ENCODE data around the gene ETV5. TPM values are rescaled to one million over a fixed set of nuclear protein-coding genes. Genes with fewer than 3 reads are reported as not detected.
A peak's percentile ranks its signal among the peaks of the same experiment; 100 is the strongest.

Gene ETV5
- total RNA-seq, 4 donors from 2014 or later, result 19.0 to 31.6 (median 21.3) TPM

GRCh38 chr3:186097317-186097662, 11.6 kb downstream of the ETV5 start:
- no peak for DNase-seq
- TF ChIP-seq POLR2A (IDR thresholded peaks at IDR 0.05) (no peak), CTCF (IDR thresholded peaks at IDR 0.05 in 4 of 5, conservative IDR thresholded peaks at IDR 0.05 in 1 of 5) (no peak)
- Histone ChIP-seq H3K9me3 (no peaks in the 10 kb centered on the region), H3K36me3 (no peaks in the 10 kb centered on the region), H3K4me3 (peak overlapping the region in 3 of 4 donors; percentile 37 to 45 (median 42)), H3K27me3 (no peaks in the 10 kb centered on the region), H3K27ac (no peak overlapping the region), H3K4me1 (peaks cover 12 to 28% of the 10 kb centered on the region in 2 donors)
- intact Hi-C loops (cut with DNase I; ENCODE audit: low total_unique reads), result no loop called here
- ATAC-seq, result no peak
- in situ Hi-C loops (cut with MboI; ENCODE audit: low sequenced_read_pairs in 4 of 4), result no loop called here

- ATAC-seq (no peak), DNase-seq (no peak)
- Histone ChIP-seq H3K36me3 (no peaks in the 10 kb centered on the region), H3K27ac (no peak overlapping the region), H3K27me3 (no peaks in the 10 kb centered on the region), H3K4me3 (no peak overlapping the region), H3K9me3 (no peaks in the 10 kb centered on the region), H3K4me1 (peaks cover 12 to 36% of the 10 kb centered on the region in 2 donors)
- intact Hi-C loops (cut with DNase I; ENCODE audit: low total_unique reads), result no loop called here
- no peak for TF ChIP-seq POLR2A (IDR thresholded peaks at IDR 0.05)
- TF ChIP-seq CTCF (IDR thresholded peaks at IDR 0.05 in 4 of 5, conservative IDR thresholded peaks at IDR 0.05 in 1 of 5), result no peak
- in situ Hi-C loops (cut with MboI; ENCODE audit: low sequenced_read_pairs in 4 of 4), result no loop called here
These were observed 12.6 kb downstream of the ETV5 start for GRCh38 chr3:186096290-186096689.

- Histone ChIP-seq H3K9me3 (no peaks in the 10 kb centered on the region), H3K4me3 (no peak overlapping the region), H3K27me3 (no peaks in the 10 kb centered on the region), H3K4me1 (peaks cover 12 to 40% of the 10 kb centered on the region in 2 donors), H3K27ac (no peak overlapping the region), H3K36me3 (no peaks in the 10 kb centered on the region)
- TF ChIP-seq POLR2A (IDR thresholded peaks at IDR 0.05) (no peak), CTCF (IDR thresholded peaks at IDR 0.05 in 4 of 5, conservative IDR thresholded peaks at IDR 0.05 in 1 of 5) (no peak)
- ATAC-seq, result no peak
- intact Hi-C loops (cut with DNase I; ENCODE audit: low total_unique reads), result no loop called here
- in situ Hi-C loops (cut with MboI; ENCODE audit: low sequenced_read_pairs in 4 of 4), result no loop called here
- DNase-seq, result no peak
These were observed 13.3 kb downstream of the ETV5 start for GRCh38 chr3:186095561-186096081.

- TF ChIP-seq POLR2A (IDR thresholded peaks at IDR 0.05) (no peak), CTCF (IDR thresholded peaks at IDR 0.05 in 4 of 5, conservative IDR thresholded peaks at IDR 0.05 in 1 of 5) (no peak)
- Histone ChIP-seq H3K4me1 (peaks cover 12 to 40% of the 10 kb centered on the region in 2 donors), H3K27ac (no peak overlapping the region), H3K27me3 (no peaks in the 10 kb centered on the region), H3K4me3 (no peak overlapping the region), H3K9me3 (no peaks in the 10 kb centered on the region), H3K36me3 (no peaks in the 10 kb centered on the region)
- no peak for DNase-seq
- no peak for ATAC-seq
- in situ Hi-C loops (cut with MboI; ENCODE audit: low sequenced_read_pairs in 4 of 4) (no loop called here), intact Hi-C loops (cut with DNase I; ENCODE audit: low total_unique reads) (no loop called here)
These were observed 14.0 kb downstream of the ETV5 start for GRCh38 chr3:186094696-186095425.
